Measurements from ENCODE around the gene NDUFB3.
"Not testable (repeated sequence)": the region's sequence is repeated elsewhere in the genome, so short reads cannot be mapped to it uniquely, and the experiment has no call there.

The NDUFB3 gene

GRCh38 chr2:201093573-201093972 lies 21.8 kb downstream of the NDUFB3 start:
- DNase-seq, result peak; percentile 29

DNA sequence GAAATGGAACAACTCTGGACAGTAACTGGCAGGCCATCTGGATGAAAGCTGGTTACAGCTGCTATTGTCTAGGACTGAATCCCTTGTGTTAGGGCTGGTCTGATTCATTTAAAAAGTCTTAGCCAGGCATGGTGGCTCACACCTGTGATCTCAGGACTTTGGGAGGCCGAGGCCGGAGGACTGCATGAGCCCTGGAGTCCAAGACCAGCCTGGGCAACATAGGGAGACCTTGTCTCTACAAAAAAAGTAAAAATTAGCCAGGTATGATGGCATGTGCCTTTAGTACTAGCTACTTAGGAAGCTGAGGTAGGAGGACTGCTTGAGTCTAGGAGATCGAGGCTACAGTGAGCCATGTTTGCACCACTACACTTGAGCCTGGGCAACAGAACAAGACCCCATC lies 28.7 kb downstream of the NDUFB3 start:
- DNase-seq, result no peak

- peak; percentile 33 for DNase-seq
Measured at GRCh38 chr2:201105759-201106158, 34.0 kb downstream of the NDUFB3 start.

GRCh38 chr2:201107624-201108023 lies 35.8 kb downstream of the NDUFB3 start:
- DNase-seq, result no peak

GRCh38 chr2:201108341-201108740 lies 36.5 kb downstream of the NDUFB3 start:
- no peak for DNase-seq

DNA sequence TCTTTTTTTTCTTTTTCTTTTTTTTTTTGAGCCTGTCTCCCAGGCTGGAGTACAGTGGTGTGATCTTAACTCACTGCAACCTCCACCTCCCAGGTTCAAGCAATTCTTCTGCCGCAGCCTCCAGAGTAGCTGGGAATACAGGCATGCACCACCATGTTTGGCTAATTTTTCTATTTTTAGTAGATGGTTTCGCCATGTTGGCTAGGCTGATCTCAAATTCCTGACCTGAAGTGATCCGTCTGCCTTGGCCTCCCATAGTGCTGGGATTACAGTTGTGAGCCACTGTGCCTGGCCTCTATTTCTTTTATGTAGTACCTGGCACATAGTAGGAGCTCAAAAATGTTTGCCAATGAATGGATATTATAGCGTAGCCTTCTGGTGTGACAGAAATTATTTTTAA lies 37.4 kb downstream of the NDUFB3 start:
- no peak for DNase-seq

DNA sequence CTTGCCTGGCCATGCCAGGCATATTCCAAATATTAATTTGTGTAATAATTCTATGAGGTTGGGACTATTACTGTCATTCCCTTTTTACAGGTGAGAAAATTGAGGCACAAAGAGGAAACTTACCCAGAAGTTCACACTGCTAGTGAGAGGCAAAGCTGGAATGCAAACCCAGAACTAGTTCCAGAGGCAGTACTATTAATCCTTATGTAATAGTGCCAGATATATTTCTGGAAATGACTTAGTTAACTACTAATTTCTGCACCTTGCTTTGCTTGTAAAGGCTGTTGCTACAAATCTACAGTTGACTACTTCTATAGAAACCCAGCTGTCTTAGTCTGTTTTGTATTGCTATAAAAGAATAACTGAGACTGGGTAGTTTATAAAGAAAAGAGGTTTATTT lies 38.8 kb downstream of the NDUFB3 start:
- DNase-seq, result no peak

- no peak for DNase-seq
Measured at GRCh38 chr2:201111096-201111495, 39.3 kb downstream of the NDUFB3 start.

DNA sequence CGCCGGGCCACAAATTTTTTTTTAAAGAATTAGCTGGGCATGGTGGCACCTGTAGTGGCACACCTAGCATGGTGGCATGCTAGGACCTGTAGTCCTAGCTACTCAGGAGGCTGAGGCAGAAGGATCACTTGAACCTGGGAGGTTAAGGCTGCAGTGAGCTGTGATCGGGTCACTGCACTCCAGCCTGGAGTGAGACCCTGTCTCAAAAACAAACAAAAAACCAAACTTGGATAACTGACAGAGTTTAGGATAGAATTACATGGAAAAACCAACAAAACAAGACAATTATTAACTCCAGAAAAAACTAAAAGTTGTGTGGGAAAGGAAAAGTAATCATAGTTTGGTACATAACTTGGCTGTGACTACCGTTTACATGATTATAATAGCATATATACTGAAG lies 42.5 kb downstream of the NDUFB3 start:
- no peak for DNase-seq

DNA sequence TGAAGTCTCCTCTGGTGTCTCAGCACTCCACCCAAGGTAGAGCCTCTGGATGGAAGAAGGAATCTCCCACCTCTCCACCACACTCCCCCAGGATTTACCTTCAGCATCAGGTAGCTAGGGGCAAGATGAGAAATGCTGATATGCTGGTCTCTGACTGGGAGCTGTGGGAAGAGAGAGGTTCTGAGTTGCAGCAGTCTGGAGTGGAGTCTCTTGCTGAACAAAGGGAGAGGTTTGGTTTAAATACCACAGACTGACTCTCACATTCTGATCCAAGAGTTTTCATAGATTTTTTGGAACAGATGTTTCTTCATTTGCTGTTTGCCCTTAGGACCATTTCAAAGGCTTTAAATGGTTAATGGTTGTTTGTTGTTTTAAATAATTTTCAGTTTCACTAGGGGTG lies 43.0 kb downstream of the NDUFB3 start:
- DNase-seq, result no peak

- DNase-seq, result peak; percentile 88
Measured at GRCh38 chr2:201116115-201116958, 44.5 kb downstream of the NDUFB3 start, which contains the start of gene CFLAR. TSS of gene CFLAR (plus strand) at chr2:201116164. CDS start at chr2:201129866, 13,702 bp downstream.

GRCh38 chr2:201116959-201117734 lies 45.3 kb downstream of the NDUFB3 start:
- DNase-seq, result peak; percentile 96

- not testable (repeated sequence) for DNase-seq
Measured at GRCh38 chr2:201117735-201118094, 45.9 kb downstream of the NDUFB3 start.

GRCh38 chr2:201118121-201118960 lies 46.5 kb downstream of the NDUFB3 start:
- DNase-seq, result peak; percentile 92

GRCh38 chr2:201118961-201119854 lies 47.4 kb downstream of the NDUFB3 start:
- peak; percentile 83 for DNase-seq

DNA sequence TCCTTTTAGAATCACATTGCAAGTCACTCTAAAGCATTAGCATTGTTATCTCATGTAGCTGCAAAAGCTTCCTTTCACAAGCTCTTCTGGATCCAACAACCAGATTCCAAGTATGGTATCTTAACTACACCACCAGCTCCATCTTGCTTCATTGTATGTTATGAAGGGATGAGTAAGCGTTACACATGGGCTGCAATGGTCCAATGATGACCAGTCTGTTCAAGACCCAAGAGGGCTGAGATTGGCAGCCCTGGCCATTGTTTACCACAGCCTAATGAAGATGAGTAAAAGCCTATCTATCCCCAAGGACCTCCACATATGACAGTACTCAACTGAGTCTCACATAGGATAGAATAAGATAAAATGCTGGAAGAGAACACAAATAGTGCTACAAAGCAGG lies 50.5 kb downstream of the NDUFB3 start:
- DNase-seq, result peak; percentile 53

DNA sequence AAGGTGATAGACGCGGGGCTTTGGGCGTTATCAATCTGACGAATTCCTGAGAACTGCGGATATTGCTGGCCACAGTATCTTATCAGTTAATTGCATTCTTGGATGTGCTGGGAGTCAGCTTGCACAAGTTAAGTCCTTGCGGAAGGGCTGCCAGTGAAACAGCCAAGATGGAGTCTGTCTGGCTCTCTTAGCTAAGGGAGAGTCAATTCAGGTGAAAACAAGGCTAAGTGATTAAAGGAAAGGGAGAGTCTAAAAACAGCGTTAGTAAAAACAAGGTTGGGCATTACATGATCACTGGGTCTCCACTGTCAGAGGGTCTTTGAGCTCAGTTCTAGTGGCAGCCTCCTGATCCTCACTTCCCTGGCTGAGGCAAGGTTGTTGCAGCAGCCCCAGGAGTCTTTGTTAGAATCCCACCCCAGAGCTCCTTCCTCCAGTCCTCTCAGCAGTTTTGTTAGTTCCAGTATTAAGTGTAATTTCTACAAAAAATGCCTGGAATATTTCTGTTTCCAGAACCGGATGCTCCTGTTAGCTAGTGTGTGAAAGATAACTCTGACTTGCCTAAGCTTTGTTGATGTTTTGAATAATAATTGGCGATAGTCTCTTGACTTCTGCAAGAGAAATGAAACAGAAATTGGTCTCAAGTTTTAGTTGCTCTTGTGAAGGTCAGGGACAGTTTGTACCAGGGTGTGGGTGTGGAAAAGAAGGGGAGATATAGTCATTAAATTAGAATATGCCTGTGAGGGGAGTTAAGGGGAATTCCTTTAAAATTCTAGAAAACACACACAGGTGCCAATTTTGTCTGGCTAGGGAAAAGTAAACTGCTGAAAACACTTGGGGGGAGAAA lies 54.7 kb downstream of the NDUFB3 start:
- DNase-seq, result peak; percentile 77

- peak; percentile 52 for DNase-seq
Measured at GRCh38 chr2:201127152-201127511, 55.3 kb downstream of the NDUFB3 start.

GRCh38 chr2:201127570-201127969 lies 55.8 kb downstream of the NDUFB3 start:
- peak; percentile 89 for DNase-seq

DNA sequence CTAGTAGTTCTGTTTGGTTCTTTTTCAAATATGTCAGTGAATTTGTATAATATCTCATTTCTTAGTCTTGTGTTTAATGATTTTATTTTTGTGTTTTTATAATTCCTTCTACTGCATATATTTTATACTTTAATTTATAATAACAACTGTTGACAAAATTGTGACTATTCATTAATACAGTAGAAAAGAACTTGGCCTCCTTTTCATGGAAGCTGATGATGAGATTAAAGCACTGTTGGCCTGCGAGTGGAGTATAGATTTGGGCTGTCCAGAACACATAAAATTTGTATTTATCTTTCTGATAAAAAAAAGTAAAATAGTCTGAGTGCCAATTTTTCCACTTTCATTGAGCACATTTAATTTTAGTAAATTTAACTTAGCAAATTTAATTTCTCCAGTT lies 56.2 kb downstream of the NDUFB3 start:
- peak; percentile 56 for DNase-seq

GRCh38 chr2:201128933-201129505 lies 57.2 kb downstream of the NDUFB3 start:
- DNase-seq, result peak; percentile 46
